H1 (cell line): ENCODE results near the gene CDK19. TPM values are rescaled to one million over a fixed set of nuclear protein-coding genes. Genes with fewer than 3 reads are reported as not detected.

Experiments used
- CTCF ChIA-PET: fragments of 300-600 bp; sonication (Branson Sonifier 250); formaldehyde crosslinking; loops from one replicate; lab custom pipeline; 2021; ENCODE audit not compliant: partially characterized antibody; lab: Charles Lee
- POLR2A ChIA-PET: fragments of 300-600 bp; sonication (Branson Sonifier 250); formaldehyde crosslinking; loops from one replicate; lab custom pipeline; 2021; ENCODE audit warnings: inconsistent platforms; ENCODE audit not compliant: partially characterized antibody; lab: Charles Lee
- DNase-seq, 2 experiments: peaks; one replicate each; pipeline versions ENCODE4 v3.0.0 to v3.0.0-alpha.2; 2010 to 2022; ENCODE audit warnings: low spot score in 2 of 2, low read depth in 1 of 2, mixed read lengths in 1 of 2
- FAIRE-seq: peaks from 2 replicates; lab custom pipeline; 2011; peaks lifted over from hg19 to GRCh38; lab: Jason Lieb, UNC
- H2AFZ ChIP-seq: 2 replicates; pipeline ENCODE4 v1.8.1; 2012; ENCODE audit warnings: low read length, inconsistent platforms
- H2AK5ac ChIP-seq: 2 replicates; pipeline ENCODE4 v1.6.1; 2013; ENCODE audit warnings: low read depth, low read length
- H2BK120ac ChIP-seq: replicated peaks from 2 replicates; pipeline ENCODE3; 2013; ENCODE audit warnings: low read depth, low read length, inconsistent platforms
- H2BK12ac ChIP-seq: 2 replicates; pipeline ENCODE4 v1.6.1; 2013; ENCODE audit warnings: low read depth, low read length
- H2BK15ac ChIP-seq: 2 replicates; pipeline ENCODE4 v1.6.1; 2013; ENCODE audit warnings: low read length
- H2BK20ac ChIP-seq: 2 replicates; pipeline ENCODE4 v1.6.1; 2013; ENCODE audit warnings: low read length
- H2BK5ac ChIP-seq: 2 replicates; pipeline ENCODE4 v1.6.1; 2013; ENCODE audit warnings: low read depth, low read length
- H3K14ac ChIP-seq: 2 replicates; pipeline ENCODE4 v1.6.1; 2013; ENCODE audit warnings: inconsistent platforms; ENCODE audit not compliant: insufficient read length
- H3K18ac ChIP-seq: 2 replicates; pipeline ENCODE4 v1.6.1; 2013; ENCODE audit warnings: low read length; ENCODE audit errors: extremely low read depth
- H3K23ac ChIP-seq: 2 replicates; pipeline ENCODE4 v1.6.1; 2013; ENCODE audit warnings: inconsistent platforms; ENCODE audit not compliant: insufficient read length
- H3K23me2 ChIP-seq: 2 replicates; pipeline ENCODE4 v1.6.1; 2013; ENCODE audit warnings: low read depth, low read length
- H3K27ac ChIP-seq: 2 replicates; pipeline ENCODE4 v1.6.1; 2011; ENCODE audit warnings: low read depth, low read length, inconsistent platforms
- H3K27me3 ChIP-seq, 4 experiments: replicated peaks in 1 of 4; 1 replicate in 1 of 4; 2 replicates in 3 of 4; pipeline versions ENCODE4 v1.6.1 to v1.8.1; 2011 to 2013; ENCODE audit warnings: low read length in 3 of 4, mild to moderate bottlenecking in 3 of 4, inconsistent platforms in 2 of 4, mixed read lengths in 2 of 4, moderate library complexity in 1 of 4; ENCODE audit not compliant: control insufficient read depth in 3 of 4, insufficient read depth in 3 of 4; ENCODE audit errors: extremely low read depth in 1 of 4
- H3K36me3 ChIP-seq, 4 experiments: 2 replicates each; pipeline versions ENCODE4 v1.6.1 to v1.8.1; 2011 to 2013; ENCODE audit warnings: mild to moderate bottlenecking in 4 of 4, low read length in 3 of 4, moderate library complexity in 2 of 4, control low read depth in 1 of 4, inconsistent platforms in 1 of 4; ENCODE audit not compliant: insufficient read depth in 4 of 4, control insufficient read depth in 2 of 4
- H3K4ac ChIP-seq: replicated peaks from 2 replicates; pipeline ENCODE3; 2013; ENCODE audit warnings: low read length, low read depth, mixed read lengths, inconsistent platforms; ENCODE audit not compliant: insufficient read length
- H3K4me1 ChIP-seq, 4 experiments: replicated peaks in 1 of 4; 1 replicate in 1 of 4; 2 replicates in 3 of 4; pipeline versions ENCODE4 v1.6.1 to v1.8.1; 2011 to 2013; ENCODE audit warnings: low read length in 3 of 4, inconsistent platforms in 2 of 4, mixed read lengths in 1 of 4; ENCODE audit not compliant: insufficient read depth in 4 of 4, control insufficient read depth in 3 of 4
- H3K4me2 ChIP-seq, 2 experiments: 2 replicates each; pipeline versions ENCODE4 v1.6.1 to v1.8.1; 2011 to 2013; ENCODE audit warnings: low read depth in 2 of 2, low read length in 2 of 2, control low read depth in 1 of 2, inconsistent platforms in 1 of 2, mild to moderate bottlenecking in 1 of 2; ENCODE audit not compliant: insufficient read depth in 1 of 2
- H3K4me3 ChIP-seq, 4 experiments: fragments of 200-600, 300-600 bp in 1 of 4; sonication (generic), shearing (Covaris generic), sonication (Bioruptor Twin) in 1 of 4; 2 replicates each; pipeline versions ENCODE4 v1.5.1 to v1.8.1; 2011 to 2016; ENCODE audit warnings: low read length in 4 of 4, low read depth in 3 of 4, control low read depth in 2 of 4, inconsistent platforms in 2 of 4, mild to moderate bottlenecking in 2 of 4, mixed read lengths in 1 of 4, moderate library complexity in 1 of 4; ENCODE audit not compliant: insufficient read depth in 2 of 4; ENCODE audit errors: extremely low read depth in 1 of 4
- H3K56ac ChIP-seq: replicated peaks from 2 replicates; pipeline ENCODE3; 2013; ENCODE audit warnings: low read depth, mild to moderate bottlenecking, mixed read lengths, low read length, inconsistent platforms; ENCODE audit not compliant: insufficient read length
- H3K79me1 ChIP-seq: 2 replicates; pipeline ENCODE4 v1.6.1; 2013; ENCODE audit warnings: low read depth, low read length, control low read depth
- H3K79me2 ChIP-seq, 2 experiments: 2 replicates each; pipeline versions ENCODE4 v1.6.1 to v1.8.1; 2012 to 2013; ENCODE audit warnings: low read length in 2 of 2, mild to moderate bottlenecking in 2 of 2, inconsistent platforms in 1 of 2; ENCODE audit not compliant: insufficient read depth in 2 of 2, control insufficient read depth in 1 of 2
- H3K9ac ChIP-seq, 4 experiments: replicated peaks in 1 of 4; 1 replicate in 1 of 4; 2 replicates in 3 of 4; pipeline versions ENCODE4 v1.6.1 to v1.8.1; 2011 to 2013; ENCODE audit warnings: low read depth in 3 of 4, low read length in 3 of 4, control low read depth in 2 of 4, mild to moderate bottlenecking in 2 of 4, moderate library complexity in 2 of 4, inconsistent platforms in 1 of 4; ENCODE audit errors: extremely low read depth in 1 of 4
- H3K9me3 ChIP-seq, 2 experiments: 2 replicates each; pipeline versions ENCODE4 v1.6.1 to v1.8.1; 2012 to 2013; ENCODE audit warnings: mild to moderate bottlenecking in 2 of 2, moderate library complexity in 2 of 2, control low read depth in 1 of 2, inconsistent platforms in 1 of 2, low read depth in 1 of 2, low read length in 1 of 2, mixed read lengths in 1 of 2; ENCODE audit not compliant: insufficient read depth in 2 of 2
- H4K20me1 ChIP-seq, 2 experiments: replicated peaks in 1 of 2; 2 replicates each; pipeline versions ENCODE3 to v1.8.1; 2011 to 2013; ENCODE audit warnings: inconsistent platforms in 2 of 2, low read length in 2 of 2, mild to moderate bottlenecking in 1 of 2; ENCODE audit not compliant: insufficient read depth in 2 of 2, control insufficient read depth in 1 of 2
- H4K5ac ChIP-seq: 2 replicates; pipeline ENCODE4 v1.6.1; 2013; ENCODE audit warnings: low read length, low read depth, mixed read lengths, inconsistent platforms; ENCODE audit not compliant: insufficient read length
- H4K8ac ChIP-seq: 2 replicates; pipeline ENCODE4 v1.8.0; 2013; ENCODE audit warnings: mild to moderate bottlenecking, moderate library complexity, low read length, inconsistent platforms; ENCODE audit not compliant: insufficient read depth; ENCODE audit errors: extremely low read depth
- H4K91ac ChIP-seq: replicated peaks from 2 replicates; pipeline ENCODE3; 2013; ENCODE audit warnings: low read length, mixed read lengths, inconsistent platforms; ENCODE audit not compliant: insufficient read length
- CBX8 ChIP-seq: fragments of 300-800, 300-1000 bp; sonication (generic); IDR thresholded peaks from 2 replicates; pipeline ENCODE4 v1.7.1; 2016; ENCODE audit warnings: low read depth, low read length, borderline replicate concordance
- EGR1 ChIP-seq: IDR thresholded peaks from 2 replicates; pipeline ENCODE4 v1.6.1; 2011; ENCODE audit warnings: low read depth, low read length, borderline replicate concordance
- EP300 ChIP-seq, 2 experiments: IDR thresholded peaks; 1 replicate in 1 of 2; 2 replicates in 1 of 2; pipeline ENCODE4 v1.6.1; 2011 to 2012; ENCODE audit warnings: low read depth in 2 of 2, low read length in 2 of 2, mild to moderate bottlenecking in 2 of 2, borderline replicate concordance in 1 of 2, inconsistent platforms in 1 of 2, moderate library complexity in 1 of 2
- POLR2AphosphoS5 ChIP-seq: IDR thresholded peaks from 2 replicates; pipeline ENCODE4 v1.6.1; 2011; ENCODE audit warnings: low read depth, low read length
- SP4 ChIP-seq: IDR thresholded peaks from 2 replicates; pipeline ENCODE4 v1.6.1; 2012; ENCODE audit warnings: low read length, inconsistent platforms
- WGBS, 2 experiments: shearing (Covaris generic) in 1 of 2; methylation state at CpG; one replicate each; pipeline versions ENCODE4 v1.1.6 to v1.1.7; 2013 to 2015; ENCODE audit warnings: low lambda C conversion rate in 2 of 2, mixed read lengths in 2 of 2, inconsistent platforms in 1 of 2, low coverage in 1 of 2, missing lambda C conversion rate in 1 of 2; ENCODE audit not compliant: insufficient replicate concordance in 2 of 2, insufficient coverage in 1 of 2, insufficient read length in 1 of 2; ENCODE audit errors: extremely low coverage in 1 of 2, missing lambda C conversion rate in 1 of 2; 5-methylcytosine and 5-hydroxymethylcytosine counted together
- polyA plus RNA-seq, 7 experiments: library from polyadenylated mRNA; depleted of rRNA in 3 of 7; stranded (reverse) in 5 of 7; unstranded in 2 of 7; fragments of >200 nt in 5 of 7; fragments of 200-250 nt in 2 of 7; gene quantifications; 1 replicate in 5 of 7; 2 replicates in 1 of 7; 4 replicates in 1 of 7; pipeline versions ENCODE4 v1.2.1 to v1.2.3, GENCODE V29; 2011 to 2013; ENCODE audit warnings: missing spikeins in 2 of 7, mixed read lengths in 2 of 7
- total RNA-seq: library from RNA; stranded (reverse); fragmentation: NEBNext Ultra II Directional; extraction: Animal tissue kit (Norgen Biotek cat#: 25700); gene quantifications from 2 replicates; pipeline ENCODE4 v1.2.1, GENCODE V29; 2021

The CDK19 gene
- total and polyA plus RNA-seq, 2 of the 8 experiments (the other 6 are each of a cell fraction or from before 2014, with no cell fraction given), result 4.9 to 12.6 TPM

DNA sequence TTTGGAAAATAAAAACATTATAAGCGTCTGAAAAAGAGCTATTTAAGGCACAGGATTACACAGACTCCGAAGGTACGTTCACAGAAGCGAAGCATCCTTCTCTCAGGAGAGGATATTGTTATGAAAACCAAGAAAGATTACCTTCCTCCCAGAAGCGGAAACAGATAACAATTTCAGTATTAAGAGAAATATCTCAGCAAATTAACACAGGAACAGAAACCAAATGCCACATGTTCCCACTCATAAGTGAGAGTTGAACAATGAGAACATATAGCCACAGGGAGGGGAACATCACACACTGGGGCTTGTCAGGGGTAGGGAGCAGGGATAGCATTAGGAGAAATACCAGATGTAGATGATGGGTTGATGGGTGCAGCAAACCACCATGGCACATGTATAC is 109.7 kb downstream of the CDK19 start:
- Histone ChIP-seq H2AK5ac (no peak overlapping the region), H2BK120ac (no peak overlapping the region), H3K36me3 (no peaks in the 10 kb centered on the region), H3K18ac (no peak overlapping the region), H4K8ac (no peak overlapping the region), H2BK15ac (no peak overlapping the region), H3K4me2 (no peak overlapping the region), H3K27ac (no peak overlapping the region), H3K4me3 (no peak overlapping the region), H3K79me1 (no peaks in the 10 kb centered on the region; the same call in 1 of the 2 replicates), H3K23me2 (no peaks in the 10 kb centered on the region), H3K79me2 (no peaks in the 10 kb centered on the region), H3K23ac (no peak overlapping the region), H2BK5ac (no peak overlapping the region), H3K56ac (no peak overlapping the region), H3K9ac (no peak overlapping the region), H3K27me3 (no peaks in the 10 kb centered on the region), H3K4ac (no peak overlapping the region), H2BK20ac (no peak overlapping the region), H2AFZ (no peak overlapping the region), H3K14ac (no peak overlapping the region), H4K91ac (no peak overlapping the region), H3K9me3 (no peaks in the 10 kb centered on the region), H4K20me1 (no peaks in the 10 kb centered on the region), H2BK12ac (no peak overlapping the region), H4K5ac (no peak overlapping the region), H3K4me1 (peaks cover 0 to 5% (median 0%) of the 10 kb centered on the region in 4 experiments; a peak in 2 of 7 replicates)
- POLR2A ChIA-PET, result interaction anchor here (0.6 kb wide), 1 partner anchor 110 kb away, joined by 3 read pairs; the partner anchor contains the start of gene CDK19
- FAIRE-seq (no peak), DNase-seq (no peak)
- WGBS, 2 experiments, result 91% methylated on average over 5 of the region's 5 CpGs; no CpG with 5 or more reads in 1 of the 2 experiments
- TF ChIP-seq EP300 (IDR thresholded peaks at IDR 0.05; ENCODE audit: borderline replicate concordance in 1 of 2, low read depth in 2 of 2, low read length in 2 of 2) (no peak), SP4 (no peak), POLR2AphosphoS5 (no peak), EGR1 (no peak), CBX8 (no peak)
- CTCF ChIA-PET, result interaction anchor here (0.8 kb wide), 2 partner anchors 12 to 13 kb away, joined by 3 read pairs; no protein-coding TSS in a partner anchor
